Measurements from ENCODE around the gene KBTBD13.

Gene KBTBD13

DNA sequence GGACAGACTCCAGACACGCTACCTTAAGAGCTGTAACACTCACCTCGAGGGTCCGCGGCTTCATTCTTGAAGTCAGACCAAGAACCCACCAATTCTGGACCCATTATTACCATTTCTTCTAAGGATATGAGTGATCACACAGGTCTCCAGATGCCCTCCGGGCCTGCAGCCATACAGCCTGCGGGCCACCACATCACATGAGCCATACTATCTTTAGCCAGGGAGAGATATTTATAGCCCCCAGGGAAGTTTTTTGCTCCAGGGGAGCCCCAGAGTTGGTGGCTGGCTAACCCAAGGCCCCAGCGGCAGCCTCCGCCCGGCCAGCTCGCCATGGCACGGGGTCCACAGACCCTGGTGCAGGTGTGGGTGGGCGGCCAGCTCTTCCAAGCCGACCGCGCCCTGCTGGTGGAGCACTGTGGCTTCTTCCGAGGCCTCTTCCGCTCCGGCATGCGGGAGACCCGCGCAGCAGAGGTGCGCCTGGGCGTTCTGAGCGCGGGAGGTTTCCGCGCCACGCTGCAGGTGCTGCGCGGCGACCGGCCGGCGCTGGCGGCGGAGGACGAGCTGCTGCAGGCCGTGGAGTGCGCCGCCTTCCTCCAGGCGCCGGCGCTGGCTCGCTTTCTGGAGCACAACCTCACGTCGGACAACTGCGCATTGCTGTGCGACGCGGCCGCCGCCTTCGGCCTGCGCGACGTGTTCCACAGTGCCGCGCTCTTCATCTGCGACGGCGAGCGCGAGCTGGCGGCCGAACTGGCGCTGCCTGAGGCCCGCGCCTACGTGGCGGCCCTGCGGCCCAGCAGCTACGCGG lies at the start of gene KBTBD13:
Gene KBTBD13, plus strand, starts transcription at position 261 of the 805 bp plus-strand sequence. Its CDS starts 70 bp downstream, at position 331.
- H3K4me3 ChIP-seq (ENCODE audit: low read depth, low read length), result no peak within 1 kb of the TSS

DNA sequence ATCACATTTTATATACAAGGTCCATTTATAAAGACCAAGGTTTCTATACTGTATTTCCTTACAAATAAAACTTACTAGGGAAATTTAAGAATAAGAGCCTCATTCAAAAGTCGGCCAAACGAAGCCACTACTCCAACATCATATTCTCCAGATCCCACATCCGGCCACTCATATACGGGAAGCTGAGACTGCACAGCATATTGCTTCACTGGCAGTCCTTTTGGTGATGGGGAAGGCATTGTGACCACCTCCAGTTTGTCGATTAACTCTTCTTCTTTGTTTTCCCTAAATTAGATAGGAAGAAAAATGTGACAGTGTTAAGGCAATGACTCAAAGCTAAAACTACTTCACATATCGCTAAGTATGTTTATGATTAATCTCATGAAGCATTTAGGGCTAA lies 49.8 kb upstream of the KBTBD13 start:
- TF ChIP-seq, protein P1, sequence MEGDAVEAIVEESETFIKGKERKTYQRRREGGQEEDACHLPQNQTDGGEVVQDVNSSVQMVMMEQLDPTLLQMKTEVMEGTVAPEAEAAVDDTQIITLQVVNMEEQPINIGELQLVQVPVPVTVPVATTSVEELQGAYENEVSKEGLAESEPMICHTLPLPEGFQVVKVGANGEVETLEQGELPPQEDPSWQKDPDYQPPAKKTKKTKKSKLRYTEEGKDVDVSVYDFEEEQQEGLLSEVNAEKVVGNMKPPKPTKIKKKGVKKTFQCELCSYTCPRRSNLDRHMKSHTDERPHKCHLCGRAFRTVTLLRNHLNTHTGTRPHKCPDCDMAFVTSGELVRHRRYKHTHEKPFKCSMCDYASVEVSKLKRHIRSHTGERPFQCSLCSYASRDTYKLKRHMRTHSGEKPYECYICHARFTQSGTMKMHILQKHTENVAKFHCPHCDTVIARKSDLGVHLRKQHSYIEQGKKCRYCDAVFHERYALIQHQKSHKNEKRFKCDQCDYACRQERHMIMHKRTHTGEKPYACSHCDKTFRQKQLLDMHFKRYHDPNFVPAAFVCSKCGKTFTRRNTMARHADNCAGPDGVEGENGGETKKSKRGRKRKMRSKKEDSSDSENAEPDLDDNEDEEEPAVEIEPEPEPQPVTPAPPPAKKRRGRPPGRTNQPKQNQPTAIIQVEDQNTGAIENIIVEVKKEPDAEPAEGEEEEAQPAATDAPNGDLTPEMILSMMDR (conservative IDR thresholded peaks at IDR 0.05; ENCODE audit: low read depth, low read length), result no peak
- no peak overlapping the region for H3K4me3 ChIP-seq (ENCODE audit: low read depth, low read length)
- no peak for DNase-seq (ENCODE audit: low read depth)

More for the DNA sequence above, at the start of gene KBTBD13:
- TF ChIP-seq, protein P1 (conservative IDR thresholded peaks at IDR 0.05; ENCODE audit: low read depth, low read length), result no peak
- no peak for DNase-seq (ENCODE audit: low read depth)

DNA sequence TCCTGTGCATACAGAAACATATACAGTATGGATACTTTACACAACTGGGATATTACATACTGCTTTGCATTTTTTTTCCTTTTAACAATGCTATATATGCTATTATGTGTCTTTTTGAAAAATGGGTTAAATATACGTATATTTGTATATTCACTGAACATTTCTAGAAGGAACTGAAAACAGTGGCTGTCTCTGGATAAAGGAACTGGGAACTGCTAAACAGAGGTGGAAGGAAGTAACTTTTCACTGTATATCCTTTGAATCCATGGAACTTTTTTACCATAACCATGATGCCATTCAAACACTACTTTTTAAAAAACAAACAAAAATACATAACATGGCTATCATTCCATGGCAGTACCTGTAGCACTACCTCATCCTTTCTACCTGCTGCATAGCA lies 49.0 kb upstream of the KBTBD13 start:
- TF ChIP-seq, protein P1 (conservative IDR thresholded peaks at IDR 0.05; ENCODE audit: low read depth, low read length), result no peak
- H3K4me3 ChIP-seq (ENCODE audit: low read depth, low read length), result no peak overlapping the region
- no peak for DNase-seq (ENCODE audit: low read depth)

DNA sequence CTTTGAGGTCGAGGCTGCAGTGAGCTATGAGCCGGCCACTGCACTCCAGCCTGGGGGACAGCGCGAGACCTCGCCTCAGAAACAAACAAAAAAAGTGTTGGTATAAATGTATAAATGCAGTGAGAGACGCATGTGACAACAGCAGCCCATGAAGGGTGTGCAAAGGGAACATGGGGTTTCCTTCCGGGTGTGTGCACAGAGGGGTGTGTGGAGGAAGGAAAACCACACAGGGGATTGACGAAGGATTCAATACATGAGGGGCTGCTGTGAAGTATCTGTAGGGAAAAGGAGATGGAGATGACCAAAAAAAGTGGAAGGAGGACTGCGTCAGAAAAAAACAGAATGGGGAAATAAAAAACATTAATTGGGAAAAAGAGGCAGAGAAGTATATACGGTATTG lies 48.2 kb upstream of the KBTBD13 start:
- TF ChIP-seq, protein P1 (conservative IDR thresholded peaks at IDR 0.05; ENCODE audit: low read depth, low read length), result no peak
- DNase-seq (ENCODE audit: low read depth), result no peak
- H3K4me3 ChIP-seq (ENCODE audit: low read depth, low read length), result peak overlapping the region; percentile 86

DNA sequence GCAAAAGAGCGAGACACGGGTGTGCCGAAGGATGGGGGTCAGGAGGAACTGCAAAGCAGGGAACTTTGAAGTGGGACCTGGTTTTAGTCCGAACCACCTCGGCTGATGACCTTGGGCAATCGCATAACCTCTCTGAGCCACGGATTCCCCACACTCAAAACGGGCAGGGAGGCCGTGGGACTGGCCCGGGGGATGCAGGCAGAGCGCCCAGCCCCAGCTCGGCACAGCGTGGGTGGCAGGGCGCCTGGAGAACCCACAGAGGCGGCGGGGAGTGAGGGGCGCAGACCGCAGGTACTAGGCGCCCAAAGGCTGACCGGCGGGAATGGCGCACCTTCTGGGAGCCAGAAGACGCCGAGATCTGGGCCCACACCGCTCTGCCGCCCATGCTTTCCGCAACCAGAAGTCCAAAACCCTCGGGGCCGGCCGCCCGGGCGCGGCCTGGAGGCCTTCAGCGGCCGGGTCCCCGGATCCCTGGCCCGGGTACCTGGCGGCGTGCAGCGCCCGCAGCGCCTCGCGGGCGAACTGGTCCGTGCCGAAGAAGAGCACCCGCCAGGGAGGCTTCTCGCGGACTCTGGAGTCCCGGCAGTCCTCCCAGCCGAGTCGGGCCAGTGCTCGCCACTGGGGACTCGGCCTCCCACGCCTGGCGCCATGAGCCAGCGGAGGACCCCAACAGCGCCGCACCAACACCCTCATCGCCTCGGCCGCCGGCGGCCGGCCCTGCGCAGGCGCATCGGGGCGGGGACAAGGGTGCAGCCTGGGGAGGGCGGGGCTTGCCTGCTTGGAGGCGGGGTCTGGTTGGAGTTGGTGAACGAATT lies 47.4 kb upstream of the KBTBD13 start, which contains the start of gene MTFMT:
Gene MTFMT, minus strand, starts transcription at position 719 of the 815 bp plus-strand sequence. Its CDS starts 26 bp downstream, at position 693.
- peak; percentile 82 for DNase-seq (ENCODE audit: low read depth)
- peak within 1 kb of the TSS; percentile 86 for H3K4me3 ChIP-seq (ENCODE audit: low read depth, low read length)
- TF ChIP-seq, protein P1 (conservative IDR thresholded peaks at IDR 0.05; ENCODE audit: low read depth, low read length), result peak; percentile 2

DNA sequence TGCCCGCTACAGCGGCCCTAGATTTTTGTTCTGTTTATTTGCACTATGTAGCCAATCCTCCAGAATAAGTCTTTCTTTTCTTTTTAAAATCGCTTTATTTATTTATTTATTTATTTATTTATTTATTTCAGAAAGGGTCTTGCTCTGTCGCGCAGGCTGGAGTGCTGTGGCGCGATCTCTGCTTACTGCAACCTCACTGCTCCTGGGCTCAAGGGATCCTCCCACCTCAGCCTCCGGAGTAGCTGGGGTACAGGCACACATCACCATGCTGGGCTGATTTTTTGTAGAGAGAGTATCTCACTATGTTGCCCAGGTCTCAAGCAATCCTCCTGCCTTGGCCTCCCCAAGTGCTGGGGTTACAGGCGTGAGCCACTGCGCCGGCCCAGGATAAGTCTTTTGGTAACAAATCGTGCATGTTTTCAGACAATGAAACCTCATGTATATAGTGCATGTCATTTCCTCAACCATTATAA lies 46.8 kb upstream of the KBTBD13 start:
- H3K4me3 ChIP-seq (ENCODE audit: low read depth, low read length), result peak overlapping the region; percentile 86
- TF ChIP-seq, protein P1 (conservative IDR thresholded peaks at IDR 0.05; ENCODE audit: low read depth, low read length), result no peak
- no peak for DNase-seq (ENCODE audit: low read depth)
